ENCODE measurements around the gene VRK3.

DNA sequence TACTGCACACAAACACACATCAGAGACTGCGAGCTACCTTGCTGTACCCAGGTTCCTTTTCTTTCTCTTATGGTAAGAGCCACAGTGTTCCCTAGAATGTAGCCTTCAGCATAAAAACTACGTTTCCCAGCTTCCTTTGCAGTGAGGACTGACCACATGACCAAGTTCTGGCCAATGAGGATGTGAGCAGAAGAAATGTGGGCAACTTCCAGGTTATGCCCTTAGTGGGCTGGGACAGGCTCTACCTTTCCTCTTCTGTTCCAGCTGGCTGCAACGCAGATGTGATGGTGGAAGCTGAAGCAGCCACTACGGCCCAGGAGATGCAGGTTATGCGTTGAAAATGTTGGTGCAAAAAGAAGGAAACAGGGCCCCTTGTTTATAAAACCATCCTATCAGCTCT, 27.5 kb downstream of the VRK3 start:
- TF ChIP-seq CEBPB (IDR thresholded peaks at IDR 0.05) = no peak
- no peak for TF ChIP-seq POLR2A (IDR thresholded peaks at IDR 0.05; ENCODE audit: low read length)
- TF ChIP-seq EHF (CRISPR knock-in tag; IDR thresholded peaks at IDR 0.05) = no peak
- TF ChIP-seq RAD21 (conservative IDR thresholded peaks at IDR 0.05 in 1 of 2, IDR thresholded peaks at IDR 0.05 in 1 of 2) = no peak
- TF ChIP-seq, protein P1, sequence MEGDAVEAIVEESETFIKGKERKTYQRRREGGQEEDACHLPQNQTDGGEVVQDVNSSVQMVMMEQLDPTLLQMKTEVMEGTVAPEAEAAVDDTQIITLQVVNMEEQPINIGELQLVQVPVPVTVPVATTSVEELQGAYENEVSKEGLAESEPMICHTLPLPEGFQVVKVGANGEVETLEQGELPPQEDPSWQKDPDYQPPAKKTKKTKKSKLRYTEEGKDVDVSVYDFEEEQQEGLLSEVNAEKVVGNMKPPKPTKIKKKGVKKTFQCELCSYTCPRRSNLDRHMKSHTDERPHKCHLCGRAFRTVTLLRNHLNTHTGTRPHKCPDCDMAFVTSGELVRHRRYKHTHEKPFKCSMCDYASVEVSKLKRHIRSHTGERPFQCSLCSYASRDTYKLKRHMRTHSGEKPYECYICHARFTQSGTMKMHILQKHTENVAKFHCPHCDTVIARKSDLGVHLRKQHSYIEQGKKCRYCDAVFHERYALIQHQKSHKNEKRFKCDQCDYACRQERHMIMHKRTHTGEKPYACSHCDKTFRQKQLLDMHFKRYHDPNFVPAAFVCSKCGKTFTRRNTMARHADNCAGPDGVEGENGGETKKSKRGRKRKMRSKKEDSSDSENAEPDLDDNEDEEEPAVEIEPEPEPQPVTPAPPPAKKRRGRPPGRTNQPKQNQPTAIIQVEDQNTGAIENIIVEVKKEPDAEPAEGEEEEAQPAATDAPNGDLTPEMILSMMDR (IDR thresholded peaks at IDR 0.05) = no peak
- TF ChIP-seq, protein P2, sequence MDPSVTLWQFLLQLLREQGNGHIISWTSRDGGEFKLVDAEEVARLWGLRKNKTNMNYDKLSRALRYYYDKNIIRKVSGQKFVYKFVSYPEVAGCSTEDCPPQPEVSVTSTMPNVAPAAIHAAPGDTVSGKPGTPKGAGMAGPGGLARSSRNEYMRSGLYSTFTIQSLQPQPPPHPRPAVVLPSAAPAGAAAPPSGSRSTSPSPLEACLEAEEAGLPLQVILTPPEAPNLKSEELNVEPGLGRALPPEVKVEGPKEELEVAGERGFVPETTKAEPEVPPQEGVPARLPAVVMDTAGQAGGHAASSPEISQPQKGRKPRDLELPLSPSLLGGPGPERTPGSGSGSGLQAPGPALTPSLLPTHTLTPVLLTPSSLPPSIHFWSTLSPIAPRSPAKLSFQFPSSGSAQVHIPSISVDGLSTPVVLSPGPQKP (IDR thresholded peaks at IDR 0.05; ENCODE audit: low read depth, low read length) = no peak
- TF ChIP-seq, protein P3, sequence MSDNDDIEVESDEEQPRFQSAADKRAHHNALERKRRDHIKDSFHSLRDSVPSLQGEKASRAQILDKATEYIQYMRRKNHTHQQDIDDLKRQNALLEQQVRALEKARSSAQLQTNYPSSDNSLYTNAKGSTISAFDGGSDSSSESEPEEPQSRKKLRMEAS (IDR thresholded peaks at IDR 0.05) = no peak
- TF ChIP-seq, protein P4, sequence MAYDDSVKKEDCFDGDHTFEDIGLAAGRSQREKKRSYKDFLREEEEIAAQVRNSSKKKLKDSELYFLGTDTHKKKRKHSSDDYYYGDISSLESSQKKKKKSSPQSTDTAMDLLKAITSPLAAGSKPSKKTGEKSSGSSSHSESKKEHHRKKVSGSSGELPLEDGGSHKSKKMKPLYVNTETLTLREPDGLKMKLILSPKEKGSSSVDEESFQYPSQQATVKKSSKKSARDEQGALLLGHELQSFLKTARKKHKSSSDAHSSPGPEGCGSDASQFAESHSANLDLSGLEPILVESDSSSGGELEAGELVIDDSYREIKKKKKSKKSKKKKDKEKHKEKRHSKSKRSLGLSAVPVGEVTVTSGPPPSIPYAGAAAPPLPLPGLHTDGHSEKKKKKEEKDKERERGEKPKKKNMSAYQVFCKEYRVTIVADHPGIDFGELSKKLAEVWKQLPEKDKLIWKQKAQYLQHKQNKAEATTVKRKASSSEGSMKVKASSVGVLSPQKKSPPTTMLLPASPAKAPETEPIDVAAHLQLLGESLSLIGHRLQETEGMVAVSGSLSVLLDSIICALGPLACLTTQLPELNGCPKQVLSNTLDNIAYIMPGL (CRISPR knock-in tag; IDR thresholded peaks at IDR 0.05; ENCODE audit: borderline replicate concordance) = no peak
- TF ChIP-seq TP53 (CRISPR knock-in tag; IDR thresholded peaks at IDR 0.05) = no peak
- TF ChIP-seq, protein P5, sequence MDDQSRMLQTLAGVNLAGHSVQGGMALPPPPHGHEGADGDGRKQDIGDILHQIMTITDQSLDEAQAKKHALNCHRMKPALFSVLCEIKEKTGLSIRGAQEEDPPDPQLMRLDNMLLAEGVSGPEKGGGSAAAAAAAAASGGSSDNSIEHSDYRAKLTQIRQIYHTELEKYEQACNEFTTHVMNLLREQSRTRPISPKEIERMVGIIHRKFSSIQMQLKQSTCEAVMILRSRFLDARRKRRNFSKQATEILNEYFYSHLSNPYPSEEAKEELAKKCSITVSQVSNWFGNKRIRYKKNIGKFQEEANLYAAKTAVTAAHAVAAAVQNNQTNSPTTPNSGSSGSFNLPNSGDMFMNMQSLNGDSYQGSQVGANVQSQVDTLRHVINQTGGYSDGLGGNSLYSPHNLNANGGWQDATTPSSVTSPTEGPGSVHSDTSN (IDR thresholded peaks at IDR 0.05) = no peak
- no peak for TF ChIP-seq HOXA7 (CRISPR knock-in tag; IDR thresholded peaks at IDR 0.05)
- TF ChIP-seq PHF8 (IDR thresholded peaks at IDR 0.05; ENCODE audit: borderline replicate concordance, low read depth) = no peak
